GM12878 (cell line): ENCODE results near the gene CHN2. TPM values are rescaled to one million over a fixed set of nuclear protein-coding genes. Genes with fewer than 3 reads are reported as not detected.

ENCODE experiments used
- ATAC-seq: fragments of 200-7000 bp; cut with Tn5 transposase; 3 replicates; pipeline ENCODE4 v1.9.1; 2020; ENCODE audit warnings: mild to moderate bottlenecking, moderate library complexity
- BruUV-seq: library from RNA; stranded (reverse); fragments of 400-500 nt; replicated peaks from 2 replicates; lab custom pipeline; 2021; lab: Mats Ljungman, UMichigan
- CTCF ChIA-PET: fragments of 300-600 bp; sonication (Branson Sonifier 250); formaldehyde crosslinking; extraction: SDS; loops from one replicate; lab custom pipeline; 2021; ENCODE audit warnings: inconsistent platforms; lab: Yijun Ruan, JAX
- POLR2A ChIA-PET: fragments of 350-600 bp; formaldehyde crosslinking; extraction: SDS; loops from one replicate; lab custom pipeline; 2021; ENCODE audit warnings: inconsistent platforms; lab: Charles Lee
- RAD21 ChIA-PET: fragments of 300-600 bp; sonication (Branson Sonifier 250); formaldehyde crosslinking; loops from one replicate; lab custom pipeline; 2023; ENCODE audit warnings: antibody characterized with exemption; ENCODE audit not compliant: unreplicated experiment; lab: Charles Lee
- SMC1A ChIA-PET: fragments of 300-600 bp; sonication (Branson Sonifier 250); formaldehyde crosslinking; loops from one replicate; lab custom pipeline; 2023; ENCODE audit not compliant: unreplicated experiment, uncharacterized antibody; lab: Charles Lee
- DNase-seq: peaks from one replicate; pipeline ENCODE4 v3.0.0-alpha.2; 2011; ENCODE audit warnings: low read depth, low spot score
- FAIRE-seq: peaks from 3 replicates; lab custom pipeline; 2011; peaks lifted over from hg19 to GRCh38; lab: Jason Lieb, UNC
- H2AFZ ChIP-seq: 2 replicates; pipeline ENCODE4 v1.6.0; 2011; ENCODE audit warnings: low read depth, low read length, control low read depth; ENCODE audit not compliant: control insufficient read depth
- H3K27ac ChIP-seq: 2 replicates; pipeline ENCODE4 v1.5.1; 2011; ENCODE audit warnings: control low read depth; ENCODE audit not compliant: control insufficient read depth, insufficient read depth
- H3K27me3 ChIP-seq, 2 experiments: replicated peaks in 1 of 2; 2 replicates each; pipeline versions ENCODE4 v1.6.0 to v1.6.1; 2011; ENCODE audit warnings: low read length in 1 of 2; ENCODE audit not compliant: control insufficient read depth in 2 of 2, insufficient read depth in 2 of 2
- H3K36me3 ChIP-seq, 2 experiments: 2 replicates each; pipeline ENCODE4 v1.5.1; 2011; ENCODE audit warnings: low read length in 1 of 2; ENCODE audit not compliant: control insufficient read depth in 2 of 2, insufficient read depth in 2 of 2
- H3K4me1 ChIP-seq: 2 replicates; pipeline ENCODE4 v1.6.1; 2011; ENCODE audit warnings: mild to moderate bottlenecking, low read length, moderate library complexity, mixed read lengths; ENCODE audit not compliant: control insufficient read depth, insufficient read depth
- H3K4me2 ChIP-seq: 2 replicates; pipeline ENCODE4 v1.6.0; 2011; ENCODE audit warnings: control low read depth; ENCODE audit not compliant: control insufficient read depth, insufficient read depth
- H3K4me3 ChIP-seq: fragments of 200-600 bp; sonication (generic); 2 replicates; pipeline ENCODE4 v1.5.1; 2016
- H3K79me2 ChIP-seq: 2 replicates; pipeline ENCODE4 v1.6.0; 2011; ENCODE audit warnings: low read length; ENCODE audit not compliant: control insufficient read depth, insufficient read depth
- H3K9ac ChIP-seq: 2 replicates; pipeline ENCODE4 v1.8.0; 2011; ENCODE audit warnings: low read length, control low read depth, mixed read lengths; ENCODE audit not compliant: control insufficient read depth, insufficient read depth
- H3K9me3 ChIP-seq: replicated peaks from 3 replicates; pipeline ENCODE4 v1.5.1; 2011; ENCODE audit warnings: mild to moderate bottlenecking, low read length; ENCODE audit not compliant: control insufficient read depth, insufficient read depth
- H4K20me1 ChIP-seq: 2 replicates; pipeline ENCODE4 v1.6.0; 2011; ENCODE audit not compliant: control insufficient read depth, insufficient read depth
- ATF7 ChIP-seq: fragments of 450-650 bp; IDR thresholded peaks from 2 replicates; pipeline ENCODE4 v1.6.1; 2016; ENCODE audit warnings: low read depth, mild to moderate bottlenecking
- CBX3 ChIP-seq: fragments of 200-600 bp; sonication (generic); IDR thresholded peaks from 2 replicates; pipeline ENCODE4 v1.6.1; 2016; ENCODE audit warnings: low read depth, borderline replicate concordance
- CEBPZ ChIP-seq: fragments of 150-350 bp; IDR thresholded peaks from 2 replicates; pipeline ENCODE4 v1.6.1; 2016; ENCODE audit warnings: low read depth, low read length
- CHD2 ChIP-seq: IDR thresholded peaks from 2 replicates; pipeline ENCODE4 v1.6.1; 2011; ENCODE audit warnings: low read depth, low read length, improper control_type of control experiment, borderline replicate concordance
- CREB1 ChIP-seq: IDR thresholded peaks from 2 replicates; pipeline ENCODE4 v1.6.1; 2012; ENCODE audit warnings: low read depth, mild to moderate bottlenecking, inconsistent platforms
- ELK1 ChIP-seq: IDR thresholded peaks from 2 replicates; pipeline ENCODE4 v1.6.1; 2012; ENCODE audit warnings: low read depth, low read length, improper control_type of control experiment
- ETV6 ChIP-seq, 2 experiments: fragments of 450-650 bp in 1 of 2; IDR thresholded peaks in 1 of 2; conservative IDR thresholded peaks in 1 of 2; 2 replicates each; pipeline ENCODE4 v1.6.1; 2014; ENCODE audit warnings: antibody characterized with exemption in 1 of 2, borderline replicate concordance in 1 of 2, low read depth in 1 of 2, mild to moderate bottlenecking in 1 of 2, moderate library complexity in 1 of 2
- FOXM1 ChIP-seq: IDR thresholded peaks from 2 replicates; pipeline ENCODE4 v1.6.1; 2012; ENCODE audit warnings: low read depth, mild to moderate bottlenecking, inconsistent platforms, low read length, moderate library complexity
- IRF4 ChIP-seq: IDR thresholded peaks from 2 replicates; pipeline ENCODE4 v1.6.1; 2011; ENCODE audit warnings: low read depth, low read length
- LARP7 ChIP-seq: fragments of 450-650 bp; IDR thresholded peaks from 2 replicates; pipeline ENCODE4 v1.6.1; 2017; ENCODE audit warnings: mild to moderate bottlenecking
- MYC ChIP-seq: IDR thresholded peaks from 2 replicates; pipeline ENCODE4 v1.6.1; 2011; ENCODE audit warnings: mild to moderate bottlenecking, low read length, moderate library complexity, inconsistent platforms; ENCODE audit not compliant: insufficient read depth, insufficient replicate concordance, insufficient read length, severe bottlenecking
- SMARCA5 ChIP-seq: fragments of 450-650 bp; IDR thresholded peaks from 2 replicates; pipeline ENCODE4 v1.6.1; 2017; ENCODE audit warnings: mild to moderate bottlenecking
- SPI1 ChIP-seq: IDR thresholded peaks from 2 replicates; pipeline ENCODE4 v1.6.1; 2011; ENCODE audit warnings: low read depth, mild to moderate bottlenecking, low read length, moderate library complexity, borderline replicate concordance; ENCODE audit not compliant: insufficient read depth
- SUPT20H ChIP-seq: IDR thresholded peaks from 2 replicates; pipeline ENCODE4 v1.6.1; 2011; ENCODE audit warnings: low read depth, mild to moderate bottlenecking, low read length, moderate library complexity, borderline replicate concordance; ENCODE audit not compliant: control insufficient read depth
- TBL1XR1 ChIP-seq: IDR thresholded peaks from 2 replicates; pipeline ENCODE4 v1.6.1; 2012; ENCODE audit warnings: low read depth, low read length, improper control_type of control experiment
- ZBTB4 ChIP-seq: fragments of 450-650 bp; formaldehyde crosslinking; IDR thresholded peaks from 2 replicates; pipeline ENCODE4 v1.4.0; 2022; ENCODE audit warnings: mild to moderate bottlenecking, moderate library complexity
- ZZZ3 ChIP-seq: IDR thresholded peaks from 2 replicates; pipeline ENCODE4 v1.6.1; 2011; ENCODE audit warnings: low read depth; ENCODE audit not compliant: control insufficient read depth, insufficient read length
- WGBS: methylation state at CpG from one replicate; pipeline ENCODE4 v1.1.6; 2016; ENCODE audit warnings: low lambda C conversion rate; ENCODE audit not compliant: insufficient replicate concordance, insufficient coverage; ENCODE audit errors: missing lambda C conversion rate; 5-methylcytosine and 5-hydroxymethylcytosine counted together
- in situ Hi-C: fragments of 300-500 bp; cut with MboI; formaldehyde crosslinking; loops from 9 replicates; pipeline ENCODE4 v1.14.3; 2018; ENCODE audit warnings: mixed read lengths
- intact Hi-C: fragments of 100-400 bp; cut with micrococcal nuclease; formaldehyde crosslinking; loops from one replicate; pipeline ENCODE4 v1.14.2; 2022; ENCODE audit not compliant: unreplicated experiment
- polyA plus RNA-seq, 11 experiments: library from polyadenylated mRNA; depleted of rRNA in 4 of 11; unstranded in 6 of 11; stranded (reverse) in 5 of 11; fragments of >200 nt; fragmentation: Nextera tagmentation in 4 of 11; fragmentation: Illumina TruSeq in 1 of 11; extraction: Ambion mirVana in 4 of 11; extraction: Trizol in 1 of 11; gene quantifications; 1 replicate in 1 of 11; 2 replicates in 10 of 11; pipeline versions ENCODE4 v1.2.1 to v1.2.3, GENCODE V29; 2011 to 2016; ENCODE audit warnings: inconsistent platforms in 2 of 11, missing spikeins in 2 of 11, low read depth in 1 of 11
- total RNA-seq, 4 experiments: library from RNA; depleted of rRNA in 3 of 4; stranded (reverse); fragments of >200 nt in 3 of 4; fragmentation: Illumina TruSeq in 1 of 4; extraction: Trizol in 1 of 4; gene quantifications; 2 replicates each; pipeline versions ENCODE4 v1.2.1 to v1.2.3, GENCODE V29; 2013 to 2021

Gene CHN2
- total and polyA plus RNA-seq, 10 of the 15 experiments (the other 5 are each of a cell fraction or from before 2014, with no cell fraction given), result 0.11 to 3.8 (median 0.37) TPM; not detected in 2

DNA sequence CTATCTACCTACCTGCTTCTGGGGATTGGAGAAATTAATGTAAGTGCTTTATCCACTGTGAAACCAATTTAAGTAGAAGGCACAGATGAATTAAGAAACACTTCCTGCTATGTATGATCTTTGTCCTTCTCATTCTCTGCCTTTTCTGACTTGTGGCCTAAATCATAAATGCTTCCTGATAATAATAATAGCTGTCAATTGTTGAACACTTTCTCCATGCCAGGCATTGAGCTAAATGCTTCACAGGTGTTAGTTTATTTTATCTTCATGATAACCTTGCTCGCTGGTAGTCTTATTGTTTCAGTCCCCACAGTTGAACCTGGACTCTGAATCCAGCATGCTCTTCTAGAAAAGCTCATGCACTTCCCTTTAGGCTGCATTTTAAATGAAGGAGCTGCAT, 75.4 kb downstream of the CHN2 start:
- in situ Hi-C loops, result no loop called here
- Histone ChIP-seq H3K4me1 (no peaks in the 10 kb centered on the region), H4K20me1 (no peaks in the 10 kb centered on the region), H3K27ac (no peak overlapping the region), H3K27me3 (no peaks in the 10 kb centered on the region), H3K4me2 (no peak overlapping the region), H2AFZ (no peak overlapping the region), H3K9me3 (no peaks in the 10 kb centered on the region; the same call in 2 of the 3 replicates)
- POLR2A ChIA-PET, result no interaction called here
- BruUV-seq, result no TSS peak
- CTCF ChIA-PET, result interaction anchor here (1.0 to 1.1 kb wide), 2 partner anchors 81 to 139 kb away, joined by 3 read pairs; no protein-coding TSS in a partner anchor
- intact Hi-C loops, result no loop called here
- SMC1A ChIA-PET, result interaction anchor here (0.7 to 1.2 kb wide), 3 partner anchors 9 to 781 kb away, joined by 3 to 4 read pairs (median 3); no protein-coding TSS in a partner anchor
- FAIRE-seq, result no peak
- TF ChIP-seq LARP7, result no peak
- TF ChIP-seq SMARCA5, result no peak
- TF ChIP-seq SPI1, result no peak
- TF ChIP-seq CBX3, result no peak
- TF ChIP-seq CHD2, result no peak
- TF ChIP-seq ATF7, result no peak
- TF ChIP-seq TBL1XR1, result no peak
- no peak for TF ChIP-seq FOXM1
- TF ChIP-seq ELK1, result no peak
- no peak for TF ChIP-seq MYC
- TF ChIP-seq IRF4, result no peak
- no peak for TF ChIP-seq ZZZ3
- TF ChIP-seq ETV6 (conservative IDR thresholded peaks at IDR 0.05 in 1 of 2, IDR thresholded peaks at IDR 0.05 in 1 of 2; ENCODE audit: borderline replicate concordance in 1 of 2, low read depth in 1 of 2), result no peak
- no peak for TF ChIP-seq CEBPZ
- TF ChIP-seq CREB1, result no peak
- TF ChIP-seq SUPT20H, result no peak
- no peak for TF ChIP-seq ZBTB4 (CRISPR knock-in tag)
- TF ChIP-seq, all 136 proteins: peak for 0
- RAD21 ChIA-PET, result no interaction called here
- DNase-seq (no peak), ATAC-seq (no peak)
- H3K79me2 ChIP-seq, result no peaks in the 10 kb centered on the region
- no peak overlapping the region for H3K9ac ChIP-seq
- no peak overlapping the region for H3K4me3 ChIP-seq
- 0% methylated on average over 1 of the region's 1 CpG for WGBS
- no peaks in the 10 kb centered on the region for H3K36me3 ChIP-seq
